ENCODE results near the gene TRPC6. TPM values are rescaled to one million over a fixed set of nuclear protein-coding genes. Genes with fewer than 3 reads are reported as not detected.
"Not testable (repeated sequence)": the region's sequence is repeated elsewhere in the genome, so short reads cannot be mapped to it uniquely, and the experiment has no call there.

TRPC6 gene
- polyA plus RNA-seq, 3 donors: 6.6 to 10.3 (median 8.6) TPM

- DNase-seq (ENCODE audit: low read depth in 3 of 3, low spot score in 2 of 3): no peak
These were observed 125.6 kb downstream of the TRPC6 start for GRCh38 chr11:101458161-101458560.

- DNase-seq (ENCODE audit: low read depth in 3 of 3, low spot score in 2 of 3): no peak
These were observed 127.0 kb downstream of the TRPC6 start for GRCh38 chr11:101456812-101457211.

- no peak for DNase-seq (ENCODE audit: low read depth in 3 of 3, low spot score in 2 of 3)
These were observed 130.1 kb downstream of the TRPC6 start for GRCh38 chr11:101453682-101454081.

GRCh38 chr11:101448881-101449442 is 134.8 kb downstream of the TRPC6 start:
- DNase-seq (ENCODE audit: low read depth in 3 of 3, low spot score in 2 of 3): no peak

GRCh38 chr11:101446726-101447125 is 137.1 kb downstream of the TRPC6 start:
- DNase-seq (ENCODE audit: low read depth in 3 of 3, low spot score in 2 of 3): no peak

GRCh38 chr11:101446238-101446637 is 137.6 kb downstream of the TRPC6 start:
- no peak for DNase-seq (ENCODE audit: low read depth in 3 of 3, low spot score in 2 of 3)

GRCh38 chr11:101445761-101446160 is 138.0 kb downstream of the TRPC6 start:
- DNase-seq (ENCODE audit: low read depth in 3 of 3, low spot score in 2 of 3): no peak

GRCh38 chr11:101444851-101445250 is 139.0 kb downstream of the TRPC6 start:
- no peak for DNase-seq (ENCODE audit: low read depth in 3 of 3, low spot score in 2 of 3)

- no peak for DNase-seq (ENCODE audit: low read depth in 3 of 3, low spot score in 2 of 3)
These were observed 139.6 kb downstream of the TRPC6 start for GRCh38 chr11:101444164-101444563.

GRCh38 chr11:101442936-101443521 is 140.8 kb downstream of the TRPC6 start:
- no peak for DNase-seq (ENCODE audit: low read depth in 3 of 3, low spot score in 2 of 3)

- no peak for DNase-seq (ENCODE audit: low read depth in 3 of 3, low spot score in 2 of 3)
These were observed 141.6 kb downstream of the TRPC6 start for GRCh38 chr11:101442171-101442570.

- DNase-seq (ENCODE audit: low read depth in 3 of 3, low spot score in 2 of 3): no peak
These were observed 142.1 kb downstream of the TRPC6 start for GRCh38 chr11:101441747-101442146.

- DNase-seq (ENCODE audit: low read depth in 3 of 3, low spot score in 2 of 3): no peak
These were observed 144.3 kb downstream of the TRPC6 start for GRCh38 chr11:101439488-101439887.

GRCh38 chr11:101438708-101439107 is 145.1 kb downstream of the TRPC6 start:
- DNase-seq (ENCODE audit: low read depth in 3 of 3, low spot score in 2 of 3): not testable (repeated sequence)

GRCh38 chr11:101438126-101438525 is 145.7 kb downstream of the TRPC6 start:
- no peak for DNase-seq (ENCODE audit: low read depth in 3 of 3, low spot score in 2 of 3)

GRCh38 chr11:101436511-101437142 is 147.2 kb downstream of the TRPC6 start:
- DNase-seq (ENCODE audit: low read depth in 3 of 3, low spot score in 2 of 3): no peak

- no peak for DNase-seq (ENCODE audit: low read depth in 3 of 3, low spot score in 2 of 3)
These were observed 148.3 kb downstream of the TRPC6 start for GRCh38 chr11:101435408-101435973.

- DNase-seq (ENCODE audit: low read depth in 3 of 3, low spot score in 2 of 3): no peak
These were observed 149.7 kb downstream of the TRPC6 start for GRCh38 chr11:101434026-101434643.

GRCh38 chr11:101433151-101433550 is 150.7 kb downstream of the TRPC6 start:
- DNase-seq (ENCODE audit: low read depth in 3 of 3, low spot score in 2 of 3): no peak

- no peak for DNase-seq (ENCODE audit: low read depth in 3 of 3, low spot score in 2 of 3)
These were observed 153.9 kb downstream of the TRPC6 start for GRCh38 chr11:101429703-101430540.

- no peak for DNase-seq (ENCODE audit: low read depth in 3 of 3, low spot score in 2 of 3)
These were observed 154.9 kb downstream of the TRPC6 start for GRCh38 chr11:101428918-101429317.
